Measurements from ENCODE around the gene CYP19A1.

CYP19A1 gene

GRCh38 chr15:51202783-51203182 lies 135.6 kb downstream of the CYP19A1 start (continued):
- no peak for TF ChIP-seq TSHZ1 (tag by site-specific recombination; IDR thresholded peaks at IDR 0.05; ENCODE audit: borderline replicate concordance)
- no peak for TF ChIP-seq ZNF449 (tag by site-specific recombination; IDR thresholded peaks at IDR 0.05)
- TF ChIP-seq OVOL3 (tag by site-specific recombination; IDR thresholded peaks at IDR 0.05): no peak
- TF ChIP-seq ZNF362 (tag by site-specific recombination; IDR thresholded peaks at IDR 0.05): no peak
- TF ChIP-seq ZNF670 (tag by site-specific recombination; IDR thresholded peaks at IDR 0.05; ENCODE audit: low read depth): no peak
- TF ChIP-seq ZNF530 (tag by site-specific recombination; IDR thresholded peaks at IDR 0.05; ENCODE audit: low read depth): no peak

GRCh38 chr15:51201581-51201980 lies 136.8 kb downstream of the CYP19A1 start:
- no peak overlapping the region for H3K27ac ChIP-seq (ENCODE audit: extremely low read depth, low read depth, low read length)
- CTCF ChIA-PET: interaction anchor here (0.5 kb wide), 1 partner anchor 262 kb away, joined by 3 read pairs; no protein-coding TSS in a partner anchor
- POLR2A ChIA-PET: no interaction called here

GRCh38 chr15:51200792-51201191 lies 137.6 kb downstream of the CYP19A1 start:
- ChIA-PET POLR2A (no interaction called here), CTCF (no interaction called here)
- H3K27ac ChIP-seq (ENCODE audit: extremely low read depth, low read depth, low read length): no peak overlapping the region
- TF ChIP-seq GLIS2 (tag by site-specific recombination; IDR thresholded peaks at IDR 0.05) (no peak), ZBTB49 (tag by site-specific recombination; IDR thresholded peaks at IDR 0.05; ENCODE audit: low read depth) (no peak), FEZF1 (tag by site-specific recombination; IDR thresholded peaks at IDR 0.05) (no peak), ZNF362 (tag by site-specific recombination; IDR thresholded peaks at IDR 0.05) (no peak), KLF1 (tag by site-specific recombination; IDR thresholded peaks at IDR 0.05) (no peak), ZNF501 (tag by site-specific recombination; IDR thresholded peaks at IDR 0.05) (no peak), HOXA7 (CRISPR knock-in tag; IDR thresholded peaks at IDR 0.05; ENCODE audit: borderline replicate concordance) (no peak), ZNF223 (tag by site-specific recombination; IDR thresholded peaks at IDR 0.05) (no peak), ZBTB26 (tag by site-specific recombination; optimal IDR thresholded peaks at IDR 0.05) (no peak), ZNF707 (tag by site-specific recombination; IDR thresholded peaks at IDR 0.05) (no peak)

More at GRCh38 chr15:51201581-51201980, 136.8 kb downstream of the CYP19A1 start:
- TF ChIP-seq ZNF169 (tag by site-specific recombination; IDR thresholded peaks at IDR 0.05) (no peak), ZXDB (tag by site-specific recombination; IDR thresholded peaks at IDR 0.05) (no peak), ZFP69B (tag by site-specific recombination; IDR thresholded peaks at IDR 0.05) (no peak), ZNF398 (tag by site-specific recombination; IDR thresholded peaks at IDR 0.05) (no peak), ZNF621 (tag by site-specific recombination; IDR thresholded peaks at IDR 0.05) (no peak), ZNF558 (tag by site-specific recombination; IDR thresholded peaks at IDR 0.05) (no peak), SCRT1 (tag by site-specific recombination; IDR thresholded peaks at IDR 0.05; ENCODE audit: borderline replicate concordance) (no peak)
- Histone ChIP-seq H3K36me3 (ENCODE audit: control insufficient read depth in 2 of 2, insufficient read depth in 1 of 2, low read length in 2 of 2) (no peaks in the 10 kb centered on the region), H3K4me3 (ENCODE audit: low read depth, low read length) (no peak overlapping the region), H3K9me3 (ENCODE audit: control insufficient read depth, insufficient read depth, low read depth, low read length) (no peaks in the 10 kb centered on the region), H3K4me1 (ENCODE audit: control insufficient read depth, insufficient read depth, low read length) (no peaks in the 10 kb centered on the region)

More at GRCh38 chr15:51200792-51201191, 137.6 kb downstream of the CYP19A1 start:
- Histone ChIP-seq H3K9me3 (ENCODE audit: control insufficient read depth, insufficient read depth, low read depth, low read length) (no peaks in the 10 kb centered on the region), H3K4me3 (ENCODE audit: low read depth, low read length) (no peak overlapping the region), H3K4me1 (ENCODE audit: control insufficient read depth, insufficient read depth, low read length) (no peaks in the 10 kb centered on the region), H3K36me3 (ENCODE audit: control insufficient read depth in 2 of 2, insufficient read depth in 1 of 2, low read length in 2 of 2) (no peaks in the 10 kb centered on the region)
